Measurements from ENCODE around the gene SMIM35.

DNA sequence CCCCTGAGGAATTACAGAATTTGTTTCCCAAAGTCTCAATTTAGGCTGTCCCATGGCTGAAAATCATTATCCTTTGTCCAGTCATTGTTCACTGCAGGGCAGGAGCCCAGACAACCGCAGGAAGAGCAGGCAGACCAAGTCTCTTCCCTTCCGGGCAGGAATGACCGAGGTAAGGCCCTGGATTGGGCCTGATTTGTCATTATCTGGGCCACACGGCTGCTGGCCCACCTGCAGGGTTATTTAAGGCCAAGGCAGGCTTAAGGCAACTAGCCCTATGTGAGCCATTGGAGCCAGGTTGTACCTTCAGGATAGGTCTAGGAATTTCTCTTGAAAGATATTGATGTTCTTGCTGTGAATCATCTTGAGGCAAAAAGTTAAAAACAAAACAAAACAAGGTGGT is 110.3 kb downstream of the SMIM35 start:
- TF ChIP-seq, protein P1, sequence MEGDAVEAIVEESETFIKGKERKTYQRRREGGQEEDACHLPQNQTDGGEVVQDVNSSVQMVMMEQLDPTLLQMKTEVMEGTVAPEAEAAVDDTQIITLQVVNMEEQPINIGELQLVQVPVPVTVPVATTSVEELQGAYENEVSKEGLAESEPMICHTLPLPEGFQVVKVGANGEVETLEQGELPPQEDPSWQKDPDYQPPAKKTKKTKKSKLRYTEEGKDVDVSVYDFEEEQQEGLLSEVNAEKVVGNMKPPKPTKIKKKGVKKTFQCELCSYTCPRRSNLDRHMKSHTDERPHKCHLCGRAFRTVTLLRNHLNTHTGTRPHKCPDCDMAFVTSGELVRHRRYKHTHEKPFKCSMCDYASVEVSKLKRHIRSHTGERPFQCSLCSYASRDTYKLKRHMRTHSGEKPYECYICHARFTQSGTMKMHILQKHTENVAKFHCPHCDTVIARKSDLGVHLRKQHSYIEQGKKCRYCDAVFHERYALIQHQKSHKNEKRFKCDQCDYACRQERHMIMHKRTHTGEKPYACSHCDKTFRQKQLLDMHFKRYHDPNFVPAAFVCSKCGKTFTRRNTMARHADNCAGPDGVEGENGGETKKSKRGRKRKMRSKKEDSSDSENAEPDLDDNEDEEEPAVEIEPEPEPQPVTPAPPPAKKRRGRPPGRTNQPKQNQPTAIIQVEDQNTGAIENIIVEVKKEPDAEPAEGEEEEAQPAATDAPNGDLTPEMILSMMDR (IDR thresholded peaks at IDR 0.05): no peak
- TF ChIP-seq, protein P2, sequence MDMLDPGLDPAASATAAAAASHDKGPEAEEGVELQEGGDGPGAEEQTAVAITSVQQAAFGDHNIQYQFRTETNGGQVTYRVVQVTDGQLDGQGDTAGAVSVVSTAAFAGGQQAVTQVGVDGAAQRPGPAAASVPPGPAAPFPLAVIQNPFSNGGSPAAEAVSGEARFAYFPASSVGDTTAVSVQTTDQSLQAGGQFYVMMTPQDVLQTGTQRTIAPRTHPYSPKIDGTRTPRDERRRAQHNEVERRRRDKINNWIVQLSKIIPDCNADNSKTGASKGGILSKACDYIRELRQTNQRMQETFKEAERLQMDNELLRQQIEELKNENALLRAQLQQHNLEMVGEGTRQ (CRISPR knock-in tag; IDR thresholded peaks at IDR 0.05): no peak
- TF ChIP-seq GRHL2 (CRISPR knock-in tag; IDR thresholded peaks at IDR 0.05; ENCODE audit: insufficient replicate concordance, severe bottlenecking): no peak
- TF ChIP-seq NFYB (CRISPR knock-in tag; conservative IDR thresholded peaks at IDR 0.05; ENCODE audit: low read depth): no peak
- TF ChIP-seq, protein P3, sequence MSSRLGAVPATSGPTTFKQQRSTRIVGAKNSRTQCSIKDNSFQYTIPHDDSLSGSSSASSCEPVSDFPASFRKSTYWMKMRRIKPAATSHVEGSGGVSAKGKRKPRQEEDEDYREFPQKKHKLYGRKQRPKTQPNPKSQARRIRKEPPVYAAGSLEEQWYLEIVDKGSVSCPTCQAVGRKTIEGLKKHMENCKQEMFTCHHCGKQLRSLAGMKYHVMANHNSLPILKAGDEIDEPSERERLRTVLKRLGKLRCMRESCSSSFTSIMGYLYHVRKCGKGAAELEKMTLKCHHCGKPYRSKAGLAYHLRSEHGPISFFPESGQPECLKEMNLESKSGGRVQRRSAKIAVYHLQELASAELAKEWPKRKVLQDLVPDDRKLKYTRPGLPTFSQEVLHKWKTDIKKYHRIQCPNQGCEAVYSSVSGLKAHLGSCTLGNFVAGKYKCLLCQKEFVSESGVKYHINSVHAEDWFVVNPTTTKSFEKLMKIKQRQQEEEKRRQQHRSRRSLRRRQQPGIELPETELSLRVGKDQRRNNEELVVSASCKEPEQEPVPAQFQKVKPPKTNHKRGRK (CRISPR knock-in tag; IDR thresholded peaks at IDR 0.05; ENCODE audit: borderline replicate concordance): no peak
- TF ChIP-seq ESRRA (CRISPR knock-in tag; IDR thresholded peaks at IDR 0.05; ENCODE audit: borderline replicate concordance): no peak
- no peak for TF ChIP-seq ZNF263 (CRISPR knock-in tag; IDR thresholded peaks at IDR 0.05; ENCODE audit: low read depth)
- TF ChIP-seq, protein P4, sequence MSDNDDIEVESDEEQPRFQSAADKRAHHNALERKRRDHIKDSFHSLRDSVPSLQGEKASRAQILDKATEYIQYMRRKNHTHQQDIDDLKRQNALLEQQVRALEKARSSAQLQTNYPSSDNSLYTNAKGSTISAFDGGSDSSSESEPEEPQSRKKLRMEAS (CRISPR knock-in tag; IDR thresholded peaks at IDR 0.05): no peak
- TF ChIP-seq, protein P5, sequence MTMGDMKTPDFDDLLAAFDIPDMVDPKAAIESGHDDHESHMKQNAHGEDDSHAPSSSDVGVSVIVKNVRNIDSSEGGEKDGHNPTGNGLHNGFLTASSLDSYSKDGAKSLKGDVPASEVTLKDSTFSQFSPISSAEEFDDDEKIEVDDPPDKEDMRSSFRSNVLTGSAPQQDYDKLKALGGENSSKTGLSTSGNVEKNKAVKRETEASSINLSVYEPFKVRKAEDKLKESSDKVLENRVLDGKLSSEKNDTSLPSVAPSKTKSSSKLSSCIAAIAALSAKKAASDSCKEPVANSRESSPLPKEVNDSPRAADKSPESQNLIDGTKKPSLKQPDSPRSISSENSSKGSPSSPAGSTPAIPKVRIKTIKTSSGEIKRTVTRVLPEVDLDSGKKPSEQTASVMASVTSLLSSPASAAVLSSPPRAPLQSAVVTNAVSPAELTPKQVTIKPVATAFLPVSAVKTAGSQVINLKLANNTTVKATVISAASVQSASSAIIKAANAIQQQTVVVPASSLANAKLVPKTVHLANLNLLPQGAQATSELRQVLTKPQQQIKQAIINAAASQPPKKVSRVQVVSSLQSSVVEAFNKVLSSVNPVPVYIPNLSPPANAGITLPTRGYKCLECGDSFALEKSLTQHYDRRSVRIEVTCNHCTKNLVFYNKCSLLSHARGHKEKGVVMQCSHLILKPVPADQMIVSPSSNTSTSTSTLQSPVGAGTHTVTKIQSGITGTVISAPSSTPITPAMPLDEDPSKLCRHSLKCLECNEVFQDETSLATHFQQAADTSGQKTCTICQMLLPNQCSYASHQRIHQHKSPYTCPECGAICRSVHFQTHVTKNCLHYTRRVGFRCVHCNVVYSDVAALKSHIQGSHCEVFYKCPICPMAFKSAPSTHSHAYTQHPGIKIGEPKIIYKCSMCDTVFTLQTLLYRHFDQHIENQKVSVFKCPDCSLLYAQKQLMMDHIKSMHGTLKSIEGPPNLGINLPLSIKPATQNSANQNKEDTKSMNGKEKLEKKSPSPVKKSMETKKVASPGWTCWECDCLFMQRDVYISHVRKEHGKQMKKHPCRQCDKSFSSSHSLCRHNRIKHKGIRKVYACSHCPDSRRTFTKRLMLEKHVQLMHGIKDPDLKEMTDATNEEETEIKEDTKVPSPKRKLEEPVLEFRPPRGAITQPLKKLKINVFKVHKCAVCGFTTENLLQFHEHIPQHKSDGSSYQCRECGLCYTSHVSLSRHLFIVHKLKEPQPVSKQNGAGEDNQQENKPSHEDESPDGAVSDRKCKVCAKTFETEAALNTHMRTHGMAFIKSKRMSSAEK (CRISPR knock-in tag; IDR thresholded peaks at IDR 0.05; ENCODE audit: borderline replicate concordance): no peak
- TF ChIP-seq, protein P6, sequence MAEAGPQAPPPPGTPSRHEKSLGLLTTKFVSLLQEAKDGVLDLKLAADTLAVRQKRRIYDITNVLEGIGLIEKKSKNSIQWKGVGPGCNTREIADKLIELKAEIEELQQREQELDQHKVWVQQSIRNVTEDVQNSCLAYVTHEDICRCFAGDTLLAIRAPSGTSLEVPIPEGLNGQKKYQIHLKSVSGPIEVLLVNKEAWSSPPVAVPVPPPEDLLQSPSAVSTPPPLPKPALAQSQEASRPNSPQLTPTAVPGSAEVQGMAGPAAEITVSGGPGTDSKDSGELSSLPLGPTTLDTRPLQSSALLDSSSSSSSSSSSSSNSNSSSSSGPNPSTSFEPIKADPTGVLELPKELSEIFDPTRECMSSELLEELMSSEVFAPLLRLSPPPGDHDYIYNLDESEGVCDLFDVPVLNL (CRISPR knock-in tag; IDR thresholded peaks at IDR 0.05; ENCODE audit: borderline replicate concordance, low read depth): no peak
- no peak for TF ChIP-seq CREB1 (CRISPR knock-in tag; IDR thresholded peaks at IDR 0.05)
- TF ChIP-seq ZNF121 (CRISPR knock-in tag; IDR thresholded peaks at IDR 0.05): no peak
- no peak for TF ChIP-seq ZNF138 (CRISPR knock-in tag; conservative IDR thresholded peaks at IDR 0.05)
- TF ChIP-seq NR3C1 (CRISPR knock-in tag; conservative IDR thresholded peaks at IDR 0.05; ENCODE audit: low read depth): no peak
